Measurements from ENCODE around the gene CAPN15. TPM values are rescaled to one million over a fixed set of nuclear protein-coding genes. Genes with fewer than 3 reads are reported as not detected.

Gene CAPN15
- total RNA-seq, 2 experiments from 2014 or later: 113 to 121 TPM

DNA sequence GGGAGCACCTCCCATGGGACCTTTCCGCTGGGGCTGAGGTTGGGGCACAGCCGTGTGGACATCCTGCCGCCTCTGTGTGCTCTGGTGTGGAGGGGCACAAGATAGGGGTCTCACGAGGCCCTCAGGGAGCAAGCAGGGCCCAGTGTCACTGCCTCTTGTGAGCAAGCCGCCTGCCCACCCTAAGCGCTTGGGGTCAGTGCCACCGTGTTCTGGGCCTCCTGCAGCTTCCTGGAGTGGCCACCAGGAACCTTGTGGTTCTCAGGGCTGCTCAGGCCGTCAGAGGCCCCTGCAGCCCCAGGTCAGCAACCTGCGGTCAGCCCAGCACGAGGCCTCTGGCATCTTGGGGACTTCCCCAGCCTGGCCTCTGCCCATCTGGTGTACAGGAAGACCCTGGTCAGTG is 13.6 kb upstream of the CAPN15 start:
- no peak overlapping the region for H3K27ac Mint-ChIP-seq
- no peaks in the 10 kb centered on the region for H3K9me3 Mint-ChIP-seq (ENCODE audit: low read depth)
- no peak overlapping the region for H3K4me3 Mint-ChIP-seq
- CTCF ChIA-PET: no interaction called here
- H3K27me3 Mint-ChIP-seq: no peaks in the 10 kb centered on the region
- no peaks in the 10 kb centered on the region for H3K36me3 Mint-ChIP-seq
- H3K4me1 Mint-ChIP-seq: peaks cover 5% of the 10 kb centered on the region
- DNase-seq (no peak), ATAC-seq (no peak)

DNA sequence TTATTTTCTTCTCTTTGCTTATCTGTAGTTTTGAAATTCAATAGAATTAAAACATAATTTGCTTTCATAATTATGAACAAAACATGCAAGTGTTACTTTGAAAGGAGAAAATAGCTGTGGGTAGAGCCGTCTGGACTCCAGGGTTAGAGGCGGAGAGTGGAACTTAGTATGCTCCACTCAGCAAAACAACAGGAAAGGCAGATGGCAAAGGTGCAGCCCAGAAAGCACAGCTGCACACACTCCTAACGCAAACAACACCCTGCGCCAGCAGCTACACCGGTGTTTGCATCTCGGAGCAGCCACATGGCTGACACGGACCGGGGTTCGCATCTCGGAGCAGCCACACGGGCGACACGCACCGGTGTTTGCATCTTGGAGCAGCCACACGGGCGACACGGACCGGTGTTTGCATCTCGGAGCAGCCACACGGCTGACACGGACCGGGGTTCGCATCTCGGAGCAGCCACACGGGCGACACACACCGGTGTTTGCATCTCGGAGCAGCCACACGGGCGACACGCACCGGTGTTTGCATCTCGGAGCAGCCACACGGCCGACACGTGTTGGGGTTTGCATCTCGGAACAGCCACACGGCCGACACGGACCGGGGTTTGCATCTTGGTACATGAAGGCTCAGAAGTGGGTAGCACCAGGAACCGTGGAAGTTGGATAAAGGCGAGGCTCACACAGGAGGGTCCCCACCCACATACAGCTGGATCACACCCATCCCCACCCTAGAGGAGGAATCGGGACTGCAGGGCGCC is 12.2 kb upstream of the CAPN15 start:
- Mint-ChIP-seq H3K4me3 (no peak overlapping the region), H3K9me3 (ENCODE audit: low read depth) (no peaks in the 10 kb centered on the region), H3K27me3 (no peaks in the 10 kb centered on the region), H3K36me3 (no peaks in the 10 kb centered on the region), H3K4me1 (no peaks in the 10 kb centered on the region), H3K27ac (no peak overlapping the region)
- CTCF ChIA-PET: interaction anchor here (1.3 kb wide), 1 partner anchor 12 kb away, joined by 4 read pairs; the partner anchor contains the start of gene CAPN15
- no peak for ATAC-seq
- no peak for DNase-seq

GRCh38 chr16:515939-516226 is 11.6 kb upstream of the CAPN15 start:
- CTCF ChIA-PET: no interaction called here
- no peaks in the 10 kb centered on the region for H3K27me3 Mint-ChIP-seq
- H3K9me3 Mint-ChIP-seq (ENCODE audit: low read depth): no peaks in the 10 kb centered on the region
- no peaks in the 10 kb centered on the region for H3K36me3 Mint-ChIP-seq
- ATAC-seq (no peak), DNase-seq (no peak)
- H3K4me3 Mint-ChIP-seq: no peak overlapping the region
- no peak overlapping the region for H3K27ac Mint-ChIP-seq
- H3K4me1 Mint-ChIP-seq: no peaks in the 10 kb centered on the region

DNA sequence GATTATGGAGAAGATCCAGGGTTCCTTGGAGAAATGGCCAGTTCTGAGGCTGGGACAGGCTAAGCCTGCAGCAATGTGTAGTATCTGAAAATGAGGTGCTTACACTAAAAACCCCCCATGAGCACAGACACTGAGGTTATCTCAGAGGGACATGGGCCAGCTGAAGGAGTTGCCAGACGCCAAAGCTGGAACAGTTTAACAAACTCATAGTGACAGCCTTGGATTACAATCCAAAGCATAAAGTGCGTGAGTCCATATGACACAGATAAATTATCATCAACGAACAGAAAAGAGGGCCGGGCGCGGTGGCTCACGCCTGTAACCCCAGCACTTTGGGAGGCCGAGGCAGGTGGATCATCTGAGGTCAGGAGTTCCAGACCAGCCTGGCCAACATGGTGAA is 11.2 kb upstream of the CAPN15 start:
- CTCF ChIA-PET: no interaction called here
- Mint-ChIP-seq H3K9me3 (ENCODE audit: low read depth) (no peaks in the 10 kb centered on the region), H3K4me1 (no peaks in the 10 kb centered on the region), H3K4me3 (no peak overlapping the region), H3K36me3 (no peaks in the 10 kb centered on the region), H3K27me3 (no peaks in the 10 kb centered on the region), H3K27ac (no peak overlapping the region)
- DNase-seq (no peak), ATAC-seq (no peak)

- peaks cover 6% of the 10 kb centered on the region for H3K4me1 Mint-ChIP-seq
- H3K4me3 Mint-ChIP-seq: no peak overlapping the region
- no peak overlapping the region for H3K27ac Mint-ChIP-seq
- no peaks in the 10 kb centered on the region for H3K36me3 Mint-ChIP-seq
- DNase-seq (no peak), ATAC-seq (no peak)
- no peaks in the 10 kb centered on the region for H3K9me3 Mint-ChIP-seq (ENCODE audit: low read depth)
- no peaks in the 10 kb centered on the region for H3K27me3 Mint-ChIP-seq
- CTCF ChIA-PET: no interaction called here
Observed at GRCh38 chr16:518858-519257, 8.7 kb upstream of the CAPN15 start.

GRCh38 chr16:519425-519824 is 8.1 kb upstream of the CAPN15 start:
- H3K4me1 Mint-ChIP-seq: peaks cover 10% of the 10 kb centered on the region
- H3K4me3 Mint-ChIP-seq: no peak overlapping the region
- no peak for ATAC-seq
- no peak overlapping the region for H3K27ac Mint-ChIP-seq
- DNase-seq: no peak
- CTCF ChIA-PET: no interaction called here
- H3K9me3 Mint-ChIP-seq (ENCODE audit: low read depth): no peaks in the 10 kb centered on the region
- H3K27me3 Mint-ChIP-seq: no peaks in the 10 kb centered on the region
- H3K36me3 Mint-ChIP-seq: no peaks in the 10 kb centered on the region

GRCh38 chr16:519841-520687 is 7.4 kb upstream of the CAPN15 start:
- Mint-ChIP-seq H3K9me3 (ENCODE audit: low read depth) (no peaks in the 10 kb centered on the region), H3K27ac (peak overlapping the region; percentile 15), H3K27me3 (no peaks in the 10 kb centered on the region), H3K4me1 (peaks cover 15% of the 10 kb centered on the region), H3K36me3 (no peaks in the 10 kb centered on the region), H3K4me3 (no peak overlapping the region)
- CTCF ChIA-PET: no interaction called here
- ATAC-seq (no peak), DNase-seq (no peak)

DNA sequence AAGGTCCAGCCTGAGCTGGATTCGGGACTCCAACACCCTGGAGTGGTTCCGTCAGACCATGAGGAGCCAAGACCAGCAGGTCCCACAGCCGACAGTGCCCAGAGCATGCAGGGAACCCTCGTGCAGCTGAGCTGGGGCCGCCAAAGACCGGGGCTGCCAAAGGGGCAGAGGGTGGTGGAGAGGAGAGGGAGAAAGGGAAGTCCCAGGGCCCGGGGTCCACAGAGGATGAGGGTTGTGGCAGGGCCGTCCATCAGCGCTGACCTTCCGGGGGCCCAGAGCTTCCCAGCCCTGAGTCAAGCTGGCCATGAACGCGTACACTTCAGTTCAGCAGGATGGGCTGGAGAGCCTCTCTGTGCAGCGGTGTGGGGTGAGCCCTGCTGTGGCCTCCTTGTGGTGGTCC is 6.7 kb upstream of the CAPN15 start:
- ATAC-seq (no peak), DNase-seq (no peak)
- Mint-ChIP-seq H3K4me1 (peaks cover 23% of the 10 kb centered on the region), H3K27me3 (no peaks in the 10 kb centered on the region), H3K4me3 (no peak overlapping the region), H3K36me3 (peaks cover 2% of the 10 kb centered on the region), H3K27ac (peak overlapping the region; percentile 15), H3K9me3 (ENCODE audit: low read depth) (no peaks in the 10 kb centered on the region)
- CTCF ChIA-PET: no interaction called here

GRCh38 chr16:521381-522210 is 5.9 kb upstream of the CAPN15 start:
- CTCF ChIA-PET: no interaction called here
- Mint-ChIP-seq H3K4me1 (peaks cover 31% of the 10 kb centered on the region), H3K4me3 (no peak overlapping the region), H3K27me3 (no peaks in the 10 kb centered on the region), H3K36me3 (peaks cover 2% of the 10 kb centered on the region), H3K27ac (no peak overlapping the region), H3K9me3 (ENCODE audit: low read depth) (no peaks in the 10 kb centered on the region)
- DNase-seq: no peak
- ATAC-seq: no peak

- Mint-ChIP-seq H3K27ac (peak overlapping the region; percentile 60), H3K4me1 (peaks cover 32% of the 10 kb centered on the region), H3K4me3 (no peak overlapping the region), H3K27me3 (no peaks in the 10 kb centered on the region), H3K9me3 (ENCODE audit: low read depth) (no peaks in the 10 kb centered on the region), H3K36me3 (peaks cover 2% of the 10 kb centered on the region)
- no peak for DNase-seq
- ATAC-seq: no peak
- CTCF ChIA-PET: no interaction called here
Observed at GRCh38 chr16:522320-523096, 5.0 kb upstream of the CAPN15 start.

DNA sequence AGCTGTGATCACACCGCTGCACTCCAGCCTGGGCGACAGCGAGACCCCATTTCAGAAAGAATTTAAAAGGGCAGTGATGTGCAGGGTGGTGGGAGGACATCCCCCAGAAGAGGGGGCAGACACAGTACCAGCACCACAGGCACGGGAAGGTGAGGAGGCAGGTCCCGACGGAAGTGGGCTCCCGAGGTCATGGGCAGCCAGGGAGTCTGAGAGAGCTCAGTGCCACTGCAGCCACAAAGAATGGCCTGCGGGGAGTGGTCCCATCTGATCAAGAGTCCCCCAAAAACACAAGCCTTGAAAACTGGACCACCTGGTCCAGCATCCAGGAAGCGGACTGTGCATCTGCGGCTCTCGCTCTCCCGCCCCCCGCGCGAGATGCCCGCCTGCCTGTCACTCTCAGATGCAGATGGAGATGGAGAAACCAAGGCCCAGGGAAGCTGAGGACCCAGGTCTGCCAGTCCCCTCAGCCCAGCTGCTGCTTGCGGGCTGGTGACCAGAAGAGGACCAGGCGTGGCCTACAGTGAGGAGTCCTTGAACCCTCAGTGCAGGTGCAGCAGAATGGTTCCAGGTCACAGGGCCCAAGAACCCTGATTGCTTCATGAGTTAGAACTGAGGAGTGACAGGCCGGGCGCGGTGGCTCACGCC is 4.3 kb upstream of the CAPN15 start:
- H3K4me3 Mint-ChIP-seq: no peak overlapping the region
- peaks cover 2% of the 10 kb centered on the region for H3K36me3 Mint-ChIP-seq
- ATAC-seq: no peak
- peaks cover 32% of the 10 kb centered on the region for H3K4me1 Mint-ChIP-seq
- DNase-seq: no peak
- CTCF ChIA-PET: no interaction called here
- peak overlapping the region; percentile 60 for H3K27ac Mint-ChIP-seq
- no peaks in the 10 kb centered on the region for H3K9me3 Mint-ChIP-seq (ENCODE audit: low read depth)
- H3K27me3 Mint-ChIP-seq: no peaks in the 10 kb centered on the region

GRCh38 chr16:524274-525040 is 3.1 kb upstream of the CAPN15 start:
- Mint-ChIP-seq H3K4me3 (no peak overlapping the region), H3K9me3 (ENCODE audit: low read depth) (no peaks in the 10 kb centered on the region), H3K27me3 (no peaks in the 10 kb centered on the region), H3K36me3 (peaks cover 2% of the 10 kb centered on the region), H3K4me1 (peaks cover 37% of the 10 kb centered on the region), H3K27ac (peak overlapping the region; percentile 96)
- no peak for ATAC-seq
- DNase-seq: no peak
- CTCF ChIA-PET: no interaction called here
